NCI-H187 treated with DMSO at 0.1 percent for 48 hours (cell line): ENCODE results near the gene TMEM232.
"Not testable (repeated sequence)": the region's sequence is repeated elsewhere in the genome, so short reads cannot be mapped to it uniquely, and the experiment has no call there.

Experiments used
- DNase-seq: peaks from one replicate; lab custom pipeline; 2025; lab: John Stamatoyannopoulos, UW

The TMEM232 gene

DNA sequence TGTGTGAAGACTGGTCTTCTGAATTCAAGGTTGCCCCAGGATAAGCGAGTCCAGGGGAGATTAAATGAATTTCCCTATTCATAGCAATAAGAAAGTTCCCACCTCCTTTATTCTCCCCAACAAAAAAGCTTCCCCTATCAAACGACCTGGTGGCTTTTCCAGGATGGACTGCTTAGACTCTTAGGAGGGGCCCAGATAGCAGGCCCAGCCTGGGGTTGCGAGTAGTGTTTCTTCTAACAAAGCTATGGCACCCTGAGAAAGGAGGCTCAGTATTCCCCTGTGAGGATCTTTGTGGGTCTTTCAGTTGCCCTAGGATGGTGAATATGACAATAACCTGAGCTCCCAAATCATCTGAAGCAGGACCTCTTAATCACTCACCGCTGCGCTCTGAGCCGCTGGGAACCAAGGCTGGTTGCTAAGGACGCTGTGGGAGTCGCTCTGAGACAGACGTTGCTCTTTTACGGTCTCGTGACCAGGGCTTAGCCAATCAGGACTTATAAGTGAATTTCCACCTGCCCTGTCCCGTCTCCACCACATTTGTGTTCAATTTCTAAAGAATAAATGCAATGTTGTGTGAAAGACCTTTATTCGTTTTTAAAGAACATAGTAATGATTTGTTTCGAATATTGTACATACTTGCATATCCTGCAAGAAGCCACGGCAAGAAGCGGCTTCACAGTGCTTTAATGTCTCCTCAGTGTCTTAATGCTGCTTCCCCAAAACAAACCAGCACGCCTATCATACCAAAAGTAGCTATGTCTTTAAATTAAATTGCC is at the start of gene TMEM232:
TSS of gene TMEM232 (minus strand) at position 423 of the 776 bp plus-strand sequence. CDS start 59,319 bp downstream, outside the sequence.
- peak; percentile 39 for DNase-seq

DNA sequence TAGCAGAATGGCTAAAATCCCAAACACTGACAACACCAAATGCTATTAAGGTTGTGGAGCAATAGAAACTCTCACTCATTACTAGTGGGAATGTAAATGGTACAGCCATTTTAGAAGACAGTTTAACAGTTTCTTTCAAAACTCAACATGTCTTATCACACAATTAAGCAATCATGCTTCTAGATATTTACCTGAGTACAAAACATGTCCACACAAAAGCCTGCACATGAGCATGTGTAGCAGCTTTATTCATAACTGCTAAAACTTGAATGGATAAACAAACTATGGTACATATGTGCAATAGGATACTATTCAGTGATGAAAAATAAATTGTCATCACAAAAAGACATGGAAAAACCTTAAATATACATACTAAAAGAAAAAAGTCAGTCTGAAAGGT is 43.8 kb upstream of the TMEM232 start:
- no peak for DNase-seq

DNA sequence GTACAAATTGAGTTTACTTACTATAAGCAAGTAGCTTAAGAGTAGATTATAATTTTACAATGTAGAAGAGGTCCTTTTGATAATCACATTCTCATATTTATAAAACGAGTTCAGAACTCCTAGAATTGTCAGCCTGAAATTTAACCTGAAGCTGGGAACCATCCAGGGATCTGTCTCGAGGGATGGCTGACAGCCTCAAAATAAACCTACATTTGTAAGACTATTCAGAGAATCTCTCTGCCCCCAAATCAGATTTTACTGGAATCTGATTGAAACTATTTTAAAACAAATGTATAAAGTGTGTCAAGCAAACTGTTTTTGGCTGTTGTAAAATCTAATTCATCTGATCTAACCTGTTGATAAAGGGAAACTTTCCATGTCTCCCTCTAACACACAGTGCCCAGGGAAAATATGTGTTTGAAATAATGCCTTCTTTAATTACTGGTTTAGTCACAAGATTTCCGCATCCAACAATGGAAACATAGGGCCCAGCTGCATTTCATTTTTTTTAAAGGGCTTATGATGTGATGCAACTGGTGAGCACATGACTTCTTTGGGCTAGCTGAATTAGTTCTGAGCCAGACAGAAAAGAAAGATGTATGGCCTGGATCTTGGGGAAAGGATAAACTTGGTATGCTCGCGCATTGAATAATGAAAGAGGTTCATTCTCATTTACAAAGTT is 42.7 kb upstream of the TMEM232 start:
- no peak for DNase-seq

DNA sequence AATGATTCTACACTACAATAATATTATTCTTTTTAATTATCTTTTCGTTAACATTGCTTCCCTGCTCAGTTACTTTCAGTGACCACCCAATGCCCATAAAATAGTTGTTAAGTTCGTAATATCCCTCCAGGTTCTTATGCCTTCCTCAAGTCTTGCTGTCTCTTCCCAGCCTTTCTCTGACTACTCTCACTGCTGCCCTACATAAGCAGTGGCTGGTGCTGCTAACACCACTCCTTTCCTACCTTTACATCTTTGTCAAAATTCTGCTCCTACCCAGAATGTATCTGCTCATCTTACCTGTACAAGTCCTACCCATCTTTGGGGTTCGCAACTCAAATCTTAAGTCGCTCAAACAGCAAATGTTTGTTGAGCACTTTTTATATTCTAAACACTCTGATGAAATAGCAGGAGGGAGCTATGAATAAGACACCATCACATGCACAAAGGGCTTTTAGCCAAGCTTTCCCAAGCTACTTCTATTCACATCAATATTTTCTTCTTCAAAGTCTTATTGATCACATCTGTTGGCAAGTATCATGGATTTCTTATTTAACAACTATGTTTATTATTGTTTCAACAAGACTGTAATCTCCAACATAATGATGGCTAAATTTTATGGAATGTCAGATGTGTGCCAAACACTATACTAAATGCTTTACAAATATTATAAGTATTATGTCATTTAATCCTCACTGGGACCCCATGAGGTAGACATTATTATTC is 41.8 kb upstream of the TMEM232 start:
- DNase-seq: no peak

DNA sequence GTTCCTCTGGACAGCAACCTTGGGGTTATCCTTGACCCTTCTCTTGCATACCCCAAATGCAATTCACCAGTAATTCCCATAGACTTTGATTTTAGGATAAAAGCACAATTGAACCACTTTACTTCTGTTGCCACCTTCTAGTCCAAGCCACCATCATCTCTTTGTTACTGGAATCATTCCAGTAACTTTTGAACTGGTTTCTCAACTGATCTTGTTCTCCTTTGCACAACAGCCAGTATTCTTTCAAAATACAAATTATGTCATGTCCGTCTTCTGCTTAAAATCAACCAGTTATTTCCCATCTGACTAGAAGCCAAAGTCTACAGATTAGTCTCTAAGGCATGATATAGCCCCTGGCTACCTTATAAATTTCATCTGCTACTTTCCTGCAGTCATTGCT is 33.7 kb upstream of the TMEM232 start:
- no peak for DNase-seq

DNA sequence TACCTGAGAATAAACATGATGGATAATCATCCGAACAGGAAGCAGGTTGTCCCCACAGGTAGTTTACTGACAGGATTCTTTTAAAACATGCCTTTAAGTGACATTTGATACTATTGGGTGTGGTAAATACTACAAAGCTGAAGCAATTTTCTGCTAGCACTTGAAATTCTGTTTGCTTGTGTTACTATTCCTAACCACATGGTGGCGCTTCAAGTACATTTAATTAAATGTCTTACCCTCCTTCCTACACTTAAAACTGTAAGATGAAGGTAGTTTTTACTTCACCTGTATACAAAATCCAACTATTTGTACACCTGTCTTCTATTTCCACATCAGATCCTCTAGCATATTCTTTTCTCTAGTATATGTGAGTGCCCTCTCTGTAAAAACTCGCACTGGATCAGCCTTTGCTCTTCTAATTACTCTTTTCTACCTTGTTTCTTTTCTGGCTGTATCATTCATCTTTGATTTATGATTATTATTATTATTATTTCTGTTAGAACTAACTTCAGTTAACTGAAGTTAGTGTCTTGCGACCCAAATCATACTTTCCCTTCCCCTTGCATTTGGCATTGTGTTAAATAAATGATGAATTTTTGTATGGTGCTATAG is 30.8 kb upstream of the TMEM232 start:
- DNase-seq: no peak

DNA sequence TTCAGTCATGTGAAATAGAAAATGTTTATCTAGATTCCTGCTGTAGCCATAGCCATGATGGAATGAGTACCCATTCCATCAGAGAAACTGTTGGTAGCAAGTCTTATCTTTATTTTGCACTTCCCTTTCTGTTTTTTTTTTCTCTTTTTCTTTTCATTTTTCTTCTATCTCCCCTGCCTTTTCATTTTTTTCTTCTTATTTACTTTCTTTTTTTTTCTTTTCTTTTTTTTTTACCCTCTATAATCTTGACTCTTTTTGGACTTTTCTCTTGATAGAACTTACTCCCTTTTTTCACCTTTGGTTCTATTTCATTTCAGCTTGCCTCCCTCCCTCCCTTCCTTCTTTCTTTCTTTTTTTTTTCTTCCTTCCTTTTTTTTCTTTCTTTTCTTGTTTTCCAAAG is 27.7 kb upstream of the TMEM232 start:
- no peak for DNase-seq

DNA sequence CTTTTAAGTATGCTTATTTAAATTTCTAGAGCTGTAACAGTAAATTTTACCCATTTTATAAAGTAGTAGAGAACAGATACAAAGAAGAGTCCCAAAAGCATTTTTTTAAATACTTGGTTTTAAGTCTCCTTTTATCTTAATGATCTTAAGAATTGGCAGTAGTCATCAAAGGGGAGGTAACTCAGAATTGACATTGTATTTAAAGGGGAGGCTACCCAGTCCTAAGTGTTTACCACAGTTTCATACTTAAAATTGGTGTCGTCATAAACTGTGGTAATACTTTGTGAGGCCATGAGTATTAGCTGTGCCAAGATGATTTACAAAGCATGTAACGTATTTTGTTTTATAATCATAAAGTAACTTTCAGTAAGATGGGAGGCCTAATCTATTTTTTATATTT is 27.1 kb upstream of the TMEM232 start:
- DNase-seq: no peak

DNA sequence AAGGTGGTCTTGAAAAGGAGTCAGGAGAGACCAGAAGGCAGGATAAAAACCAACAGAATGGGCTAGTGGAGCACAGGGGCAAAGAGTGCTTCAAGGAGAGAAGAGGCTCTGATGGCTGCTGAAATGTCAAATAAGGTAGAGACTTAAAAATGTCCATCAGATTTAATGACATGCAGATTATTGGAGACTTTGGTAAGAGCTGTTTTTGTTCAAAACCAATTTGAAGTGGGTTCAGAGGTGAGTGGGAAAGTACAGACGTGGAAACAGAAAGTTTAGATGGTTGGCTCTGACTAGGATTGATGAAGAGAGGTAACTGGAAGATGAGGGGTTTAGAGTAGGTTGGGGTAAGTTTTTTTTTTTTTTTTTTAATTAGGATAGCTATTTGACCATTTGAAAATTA is 26.5 kb upstream of the TMEM232 start:
- no peak for DNase-seq

DNA sequence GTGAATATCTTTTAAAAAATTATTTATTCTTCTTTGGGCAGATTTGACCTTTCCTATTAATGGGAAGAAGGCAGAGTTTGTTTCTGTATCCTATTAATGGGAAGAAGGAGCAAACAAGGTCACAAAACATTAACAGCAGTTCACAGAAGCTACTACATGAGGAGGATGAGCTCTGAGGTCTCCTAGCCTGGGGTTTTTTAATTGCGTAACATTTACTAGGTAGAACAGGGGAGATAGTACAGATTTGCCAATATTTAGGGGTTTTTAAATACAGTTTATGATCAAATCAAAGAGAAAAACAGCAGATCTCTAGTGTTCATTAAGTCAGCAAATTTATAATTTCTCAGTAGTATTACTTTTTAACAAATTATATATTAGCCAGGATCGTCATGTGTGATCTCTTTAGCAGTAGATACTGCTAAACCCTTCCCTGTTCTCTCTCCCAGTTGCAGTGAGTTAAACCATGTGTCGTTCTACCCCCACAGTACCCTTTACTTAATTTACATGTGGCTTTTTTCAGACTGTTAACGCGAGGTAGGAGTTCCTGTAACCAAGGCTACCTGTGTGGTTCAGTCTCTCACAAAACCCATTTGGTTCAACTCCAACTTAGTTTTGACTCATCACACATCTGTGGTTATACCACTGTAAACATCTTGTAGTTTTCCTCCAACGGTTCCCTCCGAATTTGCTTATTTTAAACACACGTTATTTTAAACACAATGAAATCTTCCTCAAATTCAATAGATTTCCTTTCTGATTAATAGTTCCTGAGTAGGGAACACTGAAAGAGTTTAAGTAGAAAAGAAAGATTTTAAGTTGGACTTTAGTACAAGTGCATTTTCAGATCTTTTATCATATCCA is 25.7 kb upstream of the TMEM232 start:
- DNase-seq: no peak

DNA sequence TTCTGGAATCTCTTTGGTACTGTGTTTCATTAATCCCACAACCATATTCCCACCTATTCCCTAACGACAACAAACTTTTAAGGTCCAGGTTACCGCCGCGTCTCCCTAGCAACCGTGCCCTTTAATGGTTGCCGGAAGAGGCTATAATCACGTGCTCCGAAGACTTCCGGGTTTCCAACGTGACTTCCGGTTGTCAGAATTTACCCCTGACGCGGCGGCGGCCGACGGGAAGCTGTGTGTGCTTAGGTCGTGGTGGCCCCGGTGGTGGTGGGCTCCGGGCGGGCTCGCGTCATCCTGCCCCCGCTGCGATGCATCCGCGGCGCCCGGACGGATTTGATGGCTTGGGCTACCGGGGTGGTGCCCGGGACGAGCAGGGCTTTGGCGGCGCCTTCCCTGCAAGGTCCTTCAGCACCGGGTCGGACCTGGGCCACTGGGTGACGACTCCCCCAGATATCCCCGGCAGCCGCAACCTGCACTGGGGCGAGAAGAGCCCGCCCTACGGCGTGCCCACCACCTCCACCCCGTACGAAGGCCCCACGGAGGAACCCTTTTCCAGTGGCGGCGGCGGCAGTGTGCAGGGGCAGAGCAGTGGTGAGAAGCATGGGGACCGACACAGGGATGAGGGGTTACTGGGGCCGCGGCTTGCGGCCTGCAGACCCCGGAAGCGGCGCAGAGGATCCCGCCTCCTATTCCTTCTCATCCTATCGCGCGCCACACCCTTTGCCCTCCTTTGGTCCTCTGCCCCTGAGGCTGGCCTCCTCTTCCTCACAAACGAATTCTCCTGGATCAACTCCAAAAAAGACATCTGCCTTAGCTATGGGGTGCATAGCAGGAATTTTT is 12.6 kb upstream of the TMEM232 start, which contains the start of gene SLC25A46:
TSS of gene SLC25A46 (plus strand) at position 196 of the 840 bp plus-strand sequence. CDS start at position 309, 113 bp downstream.
- DNase-seq: peak; percentile 49

DNA sequence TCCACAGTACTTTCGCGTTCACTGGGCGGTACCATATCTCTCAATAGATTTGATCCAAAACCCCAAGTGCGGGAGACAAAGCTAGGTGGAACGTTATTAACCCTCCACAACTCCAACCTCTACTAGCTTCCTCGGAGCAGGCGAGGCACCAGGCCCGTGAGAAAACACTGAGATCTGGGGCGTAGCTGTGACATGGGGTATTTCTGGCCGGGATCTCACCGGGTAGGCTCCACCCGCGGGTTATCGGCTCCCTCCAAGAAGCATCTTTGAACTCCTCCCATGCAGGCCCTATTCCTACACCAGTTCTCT is 12.0 kb upstream of the TMEM232 start:
- no peak for DNase-seq

DNA sequence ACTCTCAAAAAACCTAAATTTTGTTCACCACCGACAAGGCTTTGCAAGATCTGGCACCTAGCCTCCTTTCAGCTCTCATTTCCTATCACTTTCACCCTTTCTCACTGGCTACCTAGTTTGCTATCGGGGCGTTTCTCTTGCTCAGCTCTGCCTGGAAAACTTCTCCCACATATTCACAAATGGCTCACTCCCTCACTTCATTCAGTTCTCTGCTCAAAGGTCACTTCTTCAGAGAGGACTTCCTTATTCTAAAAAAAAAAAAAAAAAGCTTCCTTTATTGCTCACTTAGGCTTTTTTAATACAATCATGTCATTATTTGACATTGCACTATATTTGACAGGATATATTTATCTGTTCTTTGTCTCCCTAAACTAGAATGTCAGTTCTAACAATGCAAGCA is 10.3 kb upstream of the TMEM232 start:
- DNase-seq: no peak

DNA sequence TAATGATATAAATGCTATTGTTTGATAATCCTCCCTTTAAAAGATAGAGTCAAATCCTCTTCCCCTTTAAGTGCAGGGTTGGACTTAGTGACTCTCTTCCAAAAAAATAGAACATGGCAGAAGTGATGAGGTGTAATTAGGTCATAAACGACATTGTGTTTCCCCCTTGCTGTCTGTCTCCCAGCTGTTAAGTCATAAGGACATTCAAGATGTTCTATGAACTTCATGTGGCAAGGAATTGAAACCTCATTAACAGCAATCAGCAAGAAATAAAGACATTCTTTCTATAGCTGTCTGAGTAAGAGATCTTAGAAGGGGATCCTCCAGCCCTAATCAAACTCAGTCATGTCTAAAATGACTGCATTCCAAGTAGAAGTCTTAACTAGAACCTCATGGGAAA is 9.1 kb upstream of the TMEM232 start:
- DNase-seq: no peak

DNA sequence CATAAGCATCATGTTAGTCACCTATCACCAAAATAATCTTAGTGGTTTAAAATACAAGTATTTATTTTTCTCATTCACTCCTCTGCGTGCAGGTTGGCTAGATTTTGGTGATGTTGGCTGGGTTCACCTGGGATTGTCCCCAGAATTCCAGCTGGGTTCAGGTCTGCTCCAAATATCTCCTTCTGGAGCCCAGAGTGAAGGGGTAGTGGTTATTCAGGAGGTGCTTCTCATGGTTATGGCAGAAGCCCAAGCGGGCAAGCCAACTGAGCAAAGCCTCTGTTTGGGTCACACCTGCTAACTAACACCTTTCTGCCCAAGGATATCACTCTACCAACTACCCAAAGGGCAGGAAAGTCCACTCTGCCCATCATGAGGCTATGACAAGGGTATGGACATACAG is 7.6 kb upstream of the TMEM232 start:
- no peak for DNase-seq

DNA sequence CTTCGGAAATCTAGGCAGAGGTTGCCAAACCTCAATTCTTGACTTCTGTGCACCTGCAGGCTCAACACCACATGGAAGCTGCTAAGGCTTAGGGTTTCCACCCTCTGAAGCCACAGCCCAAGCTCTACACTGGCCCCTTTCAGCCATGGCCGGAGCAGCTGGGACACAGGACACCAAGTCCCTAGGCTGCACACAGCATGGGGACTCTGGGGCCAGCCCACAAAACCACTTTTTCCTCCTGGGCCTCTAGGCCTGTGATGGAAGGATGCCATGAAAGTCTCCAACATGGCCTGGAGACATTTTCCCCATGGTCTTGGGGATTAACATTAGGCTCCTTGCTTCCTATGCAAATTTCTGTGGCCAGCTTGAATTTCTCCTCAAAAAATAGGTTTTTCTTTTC is 5.0 kb upstream of the TMEM232 start:
- DNase-seq: not testable (repeated sequence)

DNA sequence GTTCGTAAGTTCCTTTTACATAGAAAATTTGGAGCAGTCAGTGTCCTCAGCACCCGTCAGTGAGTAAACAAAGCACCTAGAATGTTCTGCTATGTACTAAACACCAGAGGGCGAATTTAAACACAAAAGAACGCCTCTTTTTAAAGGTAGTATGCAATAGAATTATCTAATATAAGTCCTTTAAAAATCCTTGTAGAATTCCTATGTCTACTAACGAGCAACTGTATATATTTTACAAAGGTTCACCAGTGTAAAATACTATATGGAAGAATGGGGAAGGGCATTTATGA is 499 bp upstream of the TMEM232 start:
- no peak for DNase-seq

DNA sequence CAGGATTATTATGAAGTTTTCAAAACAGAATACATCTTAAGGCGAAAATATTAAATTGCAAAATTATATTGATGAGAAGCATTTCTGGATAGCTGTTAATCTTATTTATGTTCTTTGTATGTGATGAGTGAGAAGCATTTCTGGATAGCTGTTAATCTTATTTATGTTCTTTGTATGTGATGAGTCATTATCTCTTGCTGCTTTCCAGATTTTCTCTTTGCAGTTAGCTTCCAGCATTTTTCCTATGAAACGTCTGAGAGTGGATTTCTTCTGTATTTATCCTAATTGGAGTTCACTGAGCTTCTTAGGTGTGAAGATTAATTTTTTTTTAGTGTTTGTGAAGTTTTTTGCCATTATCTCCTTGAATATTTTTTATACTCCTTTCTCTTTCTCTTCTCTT is 8.2 kb downstream of the TMEM232 start:
- DNase-seq: no peak

DNA sequence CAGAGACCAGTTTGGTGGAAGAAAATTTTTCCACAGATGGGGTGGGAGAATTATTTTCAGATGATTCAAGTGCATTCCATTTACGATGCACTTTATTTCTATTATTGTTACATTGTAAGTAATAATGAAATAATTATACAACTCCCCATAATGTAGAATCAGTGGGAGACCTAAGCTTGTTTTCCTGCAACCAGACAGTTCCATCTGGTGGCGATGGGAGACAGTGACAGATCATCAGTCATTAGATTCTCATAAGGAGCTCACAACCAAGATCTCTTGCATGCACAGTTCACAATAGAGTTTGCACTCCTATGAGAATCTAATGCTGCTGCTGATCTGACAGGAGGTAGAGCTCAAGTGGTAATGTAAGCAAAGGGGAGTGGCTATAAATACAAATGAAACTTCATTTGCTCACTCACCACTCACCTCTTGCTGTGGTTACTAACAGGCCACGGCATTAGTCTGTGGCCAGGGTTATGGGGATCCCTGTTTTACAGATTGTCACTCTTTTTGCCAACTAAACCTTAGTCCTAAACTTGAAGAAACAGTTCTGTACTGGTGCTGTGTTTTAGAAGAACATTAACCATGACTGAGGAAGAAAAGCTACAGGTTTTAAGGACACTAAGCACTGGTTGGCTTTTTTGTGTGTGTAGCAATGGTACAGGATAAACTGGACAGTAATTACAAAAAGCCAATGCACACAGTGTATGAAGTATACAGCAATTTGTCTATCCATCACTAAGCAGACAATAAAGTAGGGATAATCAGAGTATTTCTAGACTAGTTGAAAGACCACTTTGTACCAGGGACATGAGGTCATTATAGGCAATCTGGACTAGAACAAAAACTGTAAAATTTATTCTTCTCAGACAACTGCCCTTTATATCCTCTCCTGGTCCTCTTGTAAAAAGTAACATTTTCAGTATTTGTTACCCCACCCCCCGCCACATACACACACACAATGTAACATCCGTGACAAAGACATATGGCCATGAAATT is 9.9 kb downstream of the TMEM232 start:
- no peak for DNase-seq
